GM12878 (cell line): ENCODE results near the gene PKHD1. TPM values are rescaled to one million over a fixed set of nuclear protein-coding genes. Genes with fewer than 3 reads are reported as not detected.

Experiments
- ATAC-seq: fragments of 200-7000 bp; cut with Tn5 transposase; 3 replicates; pipeline ENCODE4 v1.9.1; 2020; ENCODE audit warnings: mild to moderate bottlenecking, moderate library complexity
- BruUV-seq: library from RNA; stranded (reverse); fragments of 400-500 nt; replicated peaks from 2 replicates; lab custom pipeline; 2021; lab: Mats Ljungman, UMichigan
- CTCF ChIA-PET: fragments of 300-600 bp; sonication (Branson Sonifier 250); formaldehyde crosslinking; extraction: SDS; loops from one replicate; lab custom pipeline; 2021; ENCODE audit warnings: inconsistent platforms; lab: Yijun Ruan, JAX
- POLR2A ChIA-PET: fragments of 350-600 bp; formaldehyde crosslinking; extraction: SDS; loops from one replicate; lab custom pipeline; 2021; ENCODE audit warnings: inconsistent platforms; lab: Charles Lee
- RAD21 ChIA-PET: fragments of 300-600 bp; sonication (Branson Sonifier 250); formaldehyde crosslinking; loops from one replicate; lab custom pipeline; 2023; ENCODE audit warnings: antibody characterized with exemption; ENCODE audit not compliant: unreplicated experiment; lab: Charles Lee
- SMC1A ChIA-PET: fragments of 300-600 bp; sonication (Branson Sonifier 250); formaldehyde crosslinking; loops from one replicate; lab custom pipeline; 2023; ENCODE audit not compliant: unreplicated experiment, uncharacterized antibody; lab: Charles Lee
- DNase-seq: peaks from one replicate; pipeline ENCODE4 v3.0.0-alpha.2; 2011; ENCODE audit warnings: low read depth, low spot score
- FAIRE-seq: peaks from 3 replicates; lab custom pipeline; 2011; peaks lifted over from hg19 to GRCh38; lab: Jason Lieb, UNC
- H2AFZ ChIP-seq: 2 replicates; pipeline ENCODE4 v1.6.0; 2011; ENCODE audit warnings: low read depth, low read length, control low read depth; ENCODE audit not compliant: control insufficient read depth
- H3K27ac ChIP-seq: 2 replicates; pipeline ENCODE4 v1.5.1; 2011; ENCODE audit warnings: control low read depth; ENCODE audit not compliant: control insufficient read depth, insufficient read depth
- H3K27me3 ChIP-seq, 2 experiments: replicated peaks in 1 of 2; 2 replicates each; pipeline versions ENCODE4 v1.6.0 to v1.6.1; 2011; ENCODE audit warnings: low read length in 1 of 2; ENCODE audit not compliant: control insufficient read depth in 2 of 2, insufficient read depth in 2 of 2
- H3K36me3 ChIP-seq, 2 experiments: 2 replicates each; pipeline ENCODE4 v1.5.1; 2011; ENCODE audit warnings: low read length in 1 of 2; ENCODE audit not compliant: control insufficient read depth in 2 of 2, insufficient read depth in 2 of 2
- H3K4me1 ChIP-seq: 2 replicates; pipeline ENCODE4 v1.6.1; 2011; ENCODE audit warnings: mild to moderate bottlenecking, low read length, moderate library complexity, mixed read lengths; ENCODE audit not compliant: control insufficient read depth, insufficient read depth
- H3K4me2 ChIP-seq: 2 replicates; pipeline ENCODE4 v1.6.0; 2011; ENCODE audit warnings: control low read depth; ENCODE audit not compliant: control insufficient read depth, insufficient read depth
- H3K4me3 ChIP-seq: fragments of 200-600 bp; sonication (generic); 2 replicates; pipeline ENCODE4 v1.5.1; 2016
- H3K79me2 ChIP-seq: 2 replicates; pipeline ENCODE4 v1.6.0; 2011; ENCODE audit warnings: low read length; ENCODE audit not compliant: control insufficient read depth, insufficient read depth
- H3K9ac ChIP-seq: 2 replicates; pipeline ENCODE4 v1.8.0; 2011; ENCODE audit warnings: low read length, control low read depth, mixed read lengths; ENCODE audit not compliant: control insufficient read depth, insufficient read depth
- H3K9me3 ChIP-seq: replicated peaks from 3 replicates; pipeline ENCODE4 v1.5.1; 2011; ENCODE audit warnings: mild to moderate bottlenecking, low read length; ENCODE audit not compliant: control insufficient read depth, insufficient read depth
- H4K20me1 ChIP-seq: 2 replicates; pipeline ENCODE4 v1.6.0; 2011; ENCODE audit not compliant: control insufficient read depth, insufficient read depth
- CHD4 ChIP-seq: fragments of 200-600 bp; sonication (generic); IDR thresholded peaks from 2 replicates; pipeline ENCODE4 v1.6.1; 2016; ENCODE audit warnings: mild to moderate bottlenecking
- FOS ChIP-seq: IDR thresholded peaks from 3 replicates; pipeline ENCODE4 v1.6.1; 2011; ENCODE audit warnings: borderline replicate concordance; ENCODE audit not compliant: insufficient read length; ENCODE audit errors: extremely low read depth
- GATAD2B ChIP-seq: fragments of 450-650 bp; conservative IDR thresholded peaks from 2 replicates; pipeline ENCODE4 v1.6.1; 2017; ENCODE audit warnings: low read depth, mild to moderate bottlenecking, moderate library complexity
- HDAC6 ChIP-seq: fragments of 200-600 bp; sonication (generic); IDR thresholded peaks from one replicate; pipeline ENCODE4 v1.8.0; 2017; ENCODE audit warnings: antibody characterized with exemption; ENCODE audit not compliant: unreplicated experiment
- IKZF1 ChIP-seq: fragments of 450-650 bp; conservative IDR thresholded peaks from 2 replicates; pipeline ENCODE4 v1.6.1; 2017; ENCODE audit warnings: antibody characterized with exemption, mild to moderate bottlenecking
- MTA3 ChIP-seq: IDR thresholded peaks from 2 replicates; pipeline ENCODE4 v1.6.1; 2012; ENCODE audit warnings: low read length, inconsistent platforms, borderline replicate concordance
- NFYB ChIP-seq: IDR thresholded peaks from 2 replicates; pipeline ENCODE4 v1.6.1; 2011; ENCODE audit warnings: low read depth, mild to moderate bottlenecking, low read length, improper control_type of control experiment, moderate library complexity; ENCODE audit not compliant: insufficient read depth
- SUPT20H ChIP-seq: IDR thresholded peaks from 2 replicates; pipeline ENCODE4 v1.6.1; 2011; ENCODE audit warnings: low read depth, mild to moderate bottlenecking, low read length, moderate library complexity, borderline replicate concordance; ENCODE audit not compliant: control insufficient read depth
- WGBS: methylation state at CpG from one replicate; pipeline ENCODE4 v1.1.6; 2016; ENCODE audit warnings: low lambda C conversion rate; ENCODE audit not compliant: insufficient replicate concordance, insufficient coverage; ENCODE audit errors: missing lambda C conversion rate; 5-methylcytosine and 5-hydroxymethylcytosine counted together
- in situ Hi-C: fragments of 300-500 bp; cut with MboI; formaldehyde crosslinking; loops from 9 replicates; pipeline ENCODE4 v1.14.3; 2018; ENCODE audit warnings: mixed read lengths
- intact Hi-C: fragments of 100-400 bp; cut with micrococcal nuclease; formaldehyde crosslinking; loops from one replicate; pipeline ENCODE4 v1.14.2; 2022; ENCODE audit not compliant: unreplicated experiment
- polyA plus RNA-seq, 11 experiments: library from polyadenylated mRNA; depleted of rRNA in 4 of 11; unstranded in 6 of 11; stranded (reverse) in 5 of 11; fragments of >200 nt; fragmentation: Nextera tagmentation in 4 of 11; fragmentation: Illumina TruSeq in 1 of 11; extraction: Ambion mirVana in 4 of 11; extraction: Trizol in 1 of 11; gene quantifications; 1 replicate in 1 of 11; 2 replicates in 10 of 11; pipeline versions ENCODE4 v1.2.1 to v1.2.3, GENCODE V29; 2011 to 2016; ENCODE audit warnings: inconsistent platforms in 2 of 11, missing spikeins in 2 of 11, low read depth in 1 of 11
- total RNA-seq, 4 experiments: library from RNA; depleted of rRNA in 3 of 4; stranded (reverse); fragments of >200 nt in 3 of 4; fragmentation: Illumina TruSeq in 1 of 4; extraction: Trizol in 1 of 4; gene quantifications; 2 replicates each; pipeline versions ENCODE4 v1.2.1 to v1.2.3, GENCODE V29; 2013 to 2021
- TF ChIP-seq, protein P1 (sequence below): fragments of 450-650 bp; IDR thresholded peaks from 2 replicates; pipeline ENCODE4 v1.6.1; 2017; ENCODE audit warnings: low read depth, mild to moderate bottlenecking, moderate library complexity
- TF ChIP-seq, protein P2 (sequence below): IDR thresholded peaks from 2 replicates; pipeline ENCODE4 v1.6.1; 2011; ENCODE audit warnings: low read depth, low read length, improper control_type of control experiment, borderline replicate concordance
- TF ChIP-seq, protein P3 (sequence below), 3 experiments: IDR thresholded peaks in 2 of 3; conservative IDR thresholded peaks in 1 of 3; 2 replicates each; pipeline ENCODE4 v1.5.1; 2011; ENCODE audit warnings: low read depth in 3 of 3, low read length in 3 of 3, mild to moderate bottlenecking in 3 of 3, control low read depth in 2 of 3, moderate library complexity in 2 of 3, inconsistent platforms in 1 of 3, mixed read lengths in 1 of 3; ENCODE audit not compliant: control insufficient read depth in 2 of 3, insufficient read depth in 1 of 3; ENCODE audit errors: extremely low read depth in 1 of 3

Gene PKHD1
- total and polyA plus RNA-seq, 10 of the 15 experiments (the other 5 are each of a cell fraction or from before 2014, with no cell fraction given) = under 0.01 to 0.90 (median 0.02) TPM; not detected in 1

DNA sequence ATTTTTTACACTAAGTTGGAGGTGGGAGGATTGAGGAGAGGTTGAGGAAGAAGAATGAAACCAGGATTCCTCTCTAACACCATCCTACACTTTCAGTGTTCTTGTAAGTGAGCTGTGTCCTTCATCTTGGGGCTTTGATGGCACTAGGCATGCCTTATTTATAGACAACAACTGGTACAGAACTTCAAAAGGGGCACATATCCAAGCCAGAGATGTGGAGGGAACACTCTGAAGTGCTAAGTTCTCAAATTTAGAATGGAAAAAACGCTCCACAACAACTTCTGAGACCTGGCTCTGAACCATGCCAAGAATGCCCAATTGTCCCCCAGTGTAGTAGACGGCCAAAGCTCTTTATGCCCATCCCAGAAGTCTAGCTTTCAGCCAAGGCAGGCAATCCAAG lies 16.2 kb upstream of the PKHD1 start:
- no TSS peak for BruUV-seq
- no peaks in the 10 kb centered on the region for H4K20me1 ChIP-seq
- ATAC-seq (no peak), FAIRE-seq (no peak), DNase-seq (no peak)
- WGBS = 4% methylated on average over 2 of the region's 2 CpGs
- POLR2A ChIA-PET = interaction anchor here (0.6 kb wide), 1 partner anchor 605 kb away, joined by 5 read pairs; no protein-coding TSS in a partner anchor
- in situ Hi-C loops (no loop called here), intact Hi-C loops (no loop called here)
- H3K27ac ChIP-seq = no peak overlapping the region
- no peaks in the 10 kb centered on the region for H3K9me3 ChIP-seq
- H2AFZ ChIP-seq = no peak overlapping the region
- H3K9ac ChIP-seq = no peak overlapping the region
- H3K4me1 ChIP-seq = no peaks in the 10 kb centered on the region
- SMC1A ChIA-PET = no interaction called here
- peaks cover 0 to 7% of the 10 kb centered on the region in 2 experiments; a peak in 1 of 4 replicates for H3K27me3 ChIP-seq
- no peaks in the 10 kb centered on the region for H3K36me3 ChIP-seq
- RAD21 ChIA-PET = no interaction called here
- no peaks in the 10 kb centered on the region for H3K79me2 ChIP-seq
- H3K4me3 ChIP-seq = no peak overlapping the region
- H3K4me2 ChIP-seq = no peak overlapping the region
- CTCF ChIA-PET = no interaction called here
- TF ChIP-seq SUPT20H (no peak), HDAC6 (no peak), IKZF1 (no peak), FOS (no peak), CHD4 (no peak), MTA3 (no peak), GATAD2B (no peak), NFYB (no peak)
- TF ChIP-seq, protein P1, sequence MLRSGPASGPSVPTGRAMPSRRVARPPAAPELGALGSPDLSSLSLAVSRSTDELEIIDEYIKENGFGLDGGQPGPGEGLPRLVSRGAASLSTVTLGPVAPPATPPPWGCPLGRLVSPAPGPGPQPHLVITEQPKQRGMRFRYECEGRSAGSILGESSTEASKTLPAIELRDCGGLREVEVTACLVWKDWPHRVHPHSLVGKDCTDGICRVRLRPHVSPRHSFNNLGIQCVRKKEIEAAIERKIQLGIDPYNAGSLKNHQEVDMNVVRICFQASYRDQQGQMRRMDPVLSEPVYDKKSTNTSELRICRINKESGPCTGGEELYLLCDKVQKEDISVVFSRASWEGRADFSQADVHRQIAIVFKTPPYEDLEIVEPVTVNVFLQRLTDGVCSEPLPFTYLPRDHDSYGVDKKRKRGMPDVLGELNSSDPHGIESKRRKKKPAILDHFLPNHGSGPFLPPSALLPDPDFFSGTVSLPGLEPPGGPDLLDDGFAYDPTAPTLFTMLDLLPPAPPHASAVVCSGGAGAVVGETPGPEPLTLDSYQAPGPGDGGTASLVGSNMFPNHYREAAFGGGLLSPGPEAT = no peak
- TF ChIP-seq, protein P2, sequence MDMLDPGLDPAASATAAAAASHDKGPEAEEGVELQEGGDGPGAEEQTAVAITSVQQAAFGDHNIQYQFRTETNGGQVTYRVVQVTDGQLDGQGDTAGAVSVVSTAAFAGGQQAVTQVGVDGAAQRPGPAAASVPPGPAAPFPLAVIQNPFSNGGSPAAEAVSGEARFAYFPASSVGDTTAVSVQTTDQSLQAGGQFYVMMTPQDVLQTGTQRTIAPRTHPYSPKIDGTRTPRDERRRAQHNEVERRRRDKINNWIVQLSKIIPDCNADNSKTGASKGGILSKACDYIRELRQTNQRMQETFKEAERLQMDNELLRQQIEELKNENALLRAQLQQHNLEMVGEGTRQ = no peak
- TF ChIP-seq, protein P3, sequence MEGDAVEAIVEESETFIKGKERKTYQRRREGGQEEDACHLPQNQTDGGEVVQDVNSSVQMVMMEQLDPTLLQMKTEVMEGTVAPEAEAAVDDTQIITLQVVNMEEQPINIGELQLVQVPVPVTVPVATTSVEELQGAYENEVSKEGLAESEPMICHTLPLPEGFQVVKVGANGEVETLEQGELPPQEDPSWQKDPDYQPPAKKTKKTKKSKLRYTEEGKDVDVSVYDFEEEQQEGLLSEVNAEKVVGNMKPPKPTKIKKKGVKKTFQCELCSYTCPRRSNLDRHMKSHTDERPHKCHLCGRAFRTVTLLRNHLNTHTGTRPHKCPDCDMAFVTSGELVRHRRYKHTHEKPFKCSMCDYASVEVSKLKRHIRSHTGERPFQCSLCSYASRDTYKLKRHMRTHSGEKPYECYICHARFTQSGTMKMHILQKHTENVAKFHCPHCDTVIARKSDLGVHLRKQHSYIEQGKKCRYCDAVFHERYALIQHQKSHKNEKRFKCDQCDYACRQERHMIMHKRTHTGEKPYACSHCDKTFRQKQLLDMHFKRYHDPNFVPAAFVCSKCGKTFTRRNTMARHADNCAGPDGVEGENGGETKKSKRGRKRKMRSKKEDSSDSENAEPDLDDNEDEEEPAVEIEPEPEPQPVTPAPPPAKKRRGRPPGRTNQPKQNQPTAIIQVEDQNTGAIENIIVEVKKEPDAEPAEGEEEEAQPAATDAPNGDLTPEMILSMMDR (IDR thresholded peaks at IDR 0.05 in 2 of 3, conservative IDR thresholded peaks at IDR 0.05 in 1 of 3; ENCODE audit: control insufficient read depth in 2 of 3, extremely low read depth in 1 of 3, insufficient read depth in 1 of 3, low read depth in 3 of 3, low read length in 3 of 3) = no peak
